Tibial nerve (tissue), 4 donors: ENCODE results near the gene KCNG4.

ENCODE experiments used
- CTCF ChIP-seq, 5 experiments: fragments of 200-600 bp in 3 of 5; fragments of 450-650 bp in 2 of 5; sonication (generic) in 3 of 5; IDR thresholded peaks; one replicate each; pipeline ENCODE4 v1.5.1; 2016 to 2019; ENCODE audit warnings: antibody characterized with exemption in 5 of 5, mild to moderate bottlenecking in 3 of 5, moderate library complexity in 2 of 5
- EP300 ChIP-seq, 2 donors: sonication (generic); formaldehyde crosslinking; IDR thresholded peaks; one replicate each; pipeline ENCODE4 v1.6.1; 2017; ENCODE audit warnings: antibody characterized with exemption in 2 of 2, mild to moderate bottlenecking in 1 of 2
- POLR2A ChIP-seq, 2 donors: fragments of 450-650 bp; IDR thresholded peaks; one replicate each; pipeline ENCODE4 v1.6.1; 2017; ENCODE audit warnings: antibody characterized with exemption in 2 of 2, mild to moderate bottlenecking in 2 of 2, moderate library complexity in 2 of 2

DNA sequence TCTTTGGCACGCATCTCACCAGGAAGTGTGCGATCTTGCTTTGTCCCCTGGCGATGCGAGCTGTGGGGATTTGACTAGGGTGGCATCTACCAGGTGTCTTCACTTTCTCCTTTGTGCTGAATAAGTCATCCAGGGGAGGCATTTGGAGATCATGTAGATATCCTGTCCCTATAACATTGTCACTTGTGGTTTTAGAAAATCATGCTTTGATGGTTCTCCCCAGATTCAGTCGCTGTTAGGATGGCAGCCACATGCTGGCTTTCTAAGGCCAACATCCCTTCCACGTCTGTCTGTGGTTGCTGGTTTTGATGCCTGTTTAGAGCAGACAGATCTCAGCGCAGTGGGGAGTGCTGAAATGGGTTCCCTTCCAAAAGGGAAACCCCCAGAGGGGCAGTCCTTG, 46.3 kb downstream of the KCNG4 start:
- TF ChIP-seq CTCF (IDR thresholded peaks at IDR 0.05) (no peak), EP300 (IDR thresholded peaks at IDR 0.05) (no peak), POLR2A (IDR thresholded peaks at IDR 0.05) (no peak)
